Keratinocyte (primary cell): ENCODE data around the gene TSHZ1. TPM values are rescaled to one million over a fixed set of nuclear protein-coding genes. Genes with fewer than 3 reads are reported as not detected.

ENCODE experiments used
- DNase-seq: peaks from one replicate; pipeline ENCODE4 v3.0.0-alpha.2; 2011; ENCODE audit warnings: low read depth, missing footprints, low spot score
- FAIRE-seq: peaks from 2 replicates; lab custom pipeline; 2011; peaks lifted over from hg19 to GRCh38; lab: Jason Lieb, UNC
- H2AFZ ChIP-seq: 2 replicates; pipeline ENCODE4 v1.6.0; 2012; ENCODE audit warnings: low read length, control low read depth, inconsistent platforms; ENCODE audit not compliant: control insufficient read depth
- H3K27ac ChIP-seq: 2 replicates; pipeline ENCODE4 v1.5.1; 2011; ENCODE audit warnings: low read length; ENCODE audit not compliant: control insufficient read depth, insufficient read depth
- H3K27me3 ChIP-seq: 3 replicates; pipeline ENCODE4 v1.6.0; 2011; ENCODE audit warnings: low read length; ENCODE audit not compliant: control insufficient read depth, insufficient read depth; ENCODE audit errors: extremely low read depth
- H3K36me3 ChIP-seq, 2 experiments: 2 replicates in 1 of 2; 3 replicates in 1 of 2; pipeline ENCODE4 v1.5.1; 2011; ENCODE audit warnings: low read length in 2 of 2, mild to moderate bottlenecking in 1 of 2; ENCODE audit not compliant: control insufficient read depth in 2 of 2, insufficient read depth in 2 of 2; ENCODE audit errors: extremely low read depth in 1 of 2
- H3K4me1 ChIP-seq: 3 replicates; pipeline ENCODE4 v1.5.1; 2011; ENCODE audit warnings: low read length; ENCODE audit not compliant: control insufficient read depth, insufficient read depth; ENCODE audit errors: extremely low read depth
- H3K4me2 ChIP-seq: 3 replicates; pipeline ENCODE4 v1.6.0; 2011; ENCODE audit warnings: low read depth, low read length; ENCODE audit not compliant: control insufficient read depth, insufficient read depth; ENCODE audit errors: extremely low read depth
- H3K4me3 ChIP-seq, 3 experiments: fragments of 200-600 bp in 1 of 3; sonication (generic) in 1 of 3; 2 replicates in 2 of 3; 3 replicates in 1 of 3; pipeline ENCODE4 v1.5.1; 2011 to 2016; ENCODE audit warnings: low read length in 3 of 3, mild to moderate bottlenecking in 3 of 3, control low read depth in 2 of 3, inconsistent platforms in 1 of 3, low read depth in 1 of 3, mixed read lengths in 1 of 3, mixed run types in 1 of 3, moderate library complexity in 1 of 3; ENCODE audit not compliant: control insufficient read depth in 2 of 3, insufficient read depth in 2 of 3; ENCODE audit errors: extremely low read depth in 1 of 3
- H3K79me2 ChIP-seq: 2 replicates; pipeline ENCODE4 v1.6.0; 2012; ENCODE audit warnings: low read length; ENCODE audit not compliant: control insufficient read depth, insufficient read depth
- H3K9ac ChIP-seq: 3 replicates; pipeline ENCODE4 v1.6.0; 2011; ENCODE audit warnings: low read length; ENCODE audit not compliant: control insufficient read depth, insufficient read depth; ENCODE audit errors: extremely low read depth
- H3K9me1 ChIP-seq: 3 replicates; pipeline ENCODE4 v1.6.0; 2011; ENCODE audit warnings: low read length; ENCODE audit not compliant: control insufficient read depth, insufficient read depth; ENCODE audit errors: extremely low read depth
- H3K9me3 ChIP-seq: 2 replicates; pipeline ENCODE4 v1.5.1; 2012; ENCODE audit warnings: low read depth, low read length; ENCODE audit not compliant: control insufficient read depth
- H4K20me1 ChIP-seq: 3 replicates; pipeline ENCODE4 v1.6.0; 2011; ENCODE audit warnings: low read length; ENCODE audit not compliant: control insufficient read depth, insufficient read depth; ENCODE audit errors: extremely low read depth
- EZH2 ChIP-seq: IDR thresholded peaks from one replicate; pipeline ENCODE4 v1.6.1; 2012; ENCODE audit warnings: inconsistent platforms, mild to moderate bottlenecking, low read length, moderate library complexity
- dilution Hi-C: fragments of 300-500 bp; cut with MboI; formaldehyde crosslinking; loops from one replicate; pipeline ENCODE4 v1.7.0; 2020; ENCODE audit warnings: low sequenced_read_pairs; ENCODE audit not compliant: extremely low pct_ligation_motif_present
- polyA plus RNA-seq, 5 experiments: library from polyadenylated mRNA; depleted of rRNA in 3 of 5; stranded (reverse) in 3 of 5; stranded (forward) in 1 of 5; unstranded in 1 of 5; fragments of >200 nt; gene quantifications; 1 replicate in 1 of 5; 2 replicates in 3 of 5; 3 replicates in 1 of 5; pipeline versions ENCODE4 v1.2.1 to v1.2.3, GENCODE V29; 2011 to 2012; ENCODE audit warnings: missing spikeins in 2 of 5, low read depth in 1 of 5, low replicate concordance in 1 of 5
- TF ChIP-seq, protein P1 (sequence below), 3 experiments: IDR thresholded peaks in 1 of 3; conservative IDR thresholded peaks in 1 of 3; optimal IDR thresholded peaks in 1 of 3; 2 replicates in 2 of 3; 3 replicates in 1 of 3; pipeline versions ENCODE3 to v1.5.1; 2011; ENCODE audit warnings: low read length in 3 of 3, mild to moderate bottlenecking in 3 of 3, moderate library complexity in 2 of 3, control low read depth in 1 of 3, inconsistent platforms in 1 of 3; ENCODE audit not compliant: insufficient read depth in 2 of 3; ENCODE audit errors: extremely low read depth in 1 of 3

The TSHZ1 gene
- polyA plus RNA-seq, 1 donor (not counting 4 experiments of a cell fraction or from before 2014, with no cell fraction given), result 2.2 TPM

DNA sequence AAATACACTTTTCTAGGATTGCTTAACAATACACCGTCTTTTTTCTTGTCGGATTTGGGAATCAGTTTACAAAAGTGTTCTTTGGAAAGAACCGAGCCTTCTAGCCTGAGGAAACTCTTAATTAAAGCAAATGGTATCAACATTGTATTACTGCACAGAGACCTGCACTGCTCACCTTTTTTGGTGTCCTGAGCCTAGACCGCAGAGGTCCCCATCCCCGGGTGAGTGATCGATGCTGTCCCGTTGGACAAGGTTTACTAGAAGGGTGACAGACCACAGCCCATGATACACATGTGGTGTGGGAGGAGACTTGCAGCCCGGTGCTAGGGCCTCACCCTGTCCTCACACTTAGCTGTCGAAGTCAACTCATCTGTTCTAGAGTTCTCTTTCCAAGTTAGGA, 55.3 kb downstream of the TSHZ1 start:
- H3K27ac ChIP-seq, result no peak overlapping the region
- H3K36me3 ChIP-seq, result no peaks in the 10 kb centered on the region
- DNase-seq (no peak), FAIRE-seq (no peak)
- H4K20me1 ChIP-seq, result no peaks in the 10 kb centered on the region
- no peaks in the 10 kb centered on the region for H3K9me1 ChIP-seq
- TF ChIP-seq EZH2, result no peak
- TF ChIP-seq, protein P1, sequence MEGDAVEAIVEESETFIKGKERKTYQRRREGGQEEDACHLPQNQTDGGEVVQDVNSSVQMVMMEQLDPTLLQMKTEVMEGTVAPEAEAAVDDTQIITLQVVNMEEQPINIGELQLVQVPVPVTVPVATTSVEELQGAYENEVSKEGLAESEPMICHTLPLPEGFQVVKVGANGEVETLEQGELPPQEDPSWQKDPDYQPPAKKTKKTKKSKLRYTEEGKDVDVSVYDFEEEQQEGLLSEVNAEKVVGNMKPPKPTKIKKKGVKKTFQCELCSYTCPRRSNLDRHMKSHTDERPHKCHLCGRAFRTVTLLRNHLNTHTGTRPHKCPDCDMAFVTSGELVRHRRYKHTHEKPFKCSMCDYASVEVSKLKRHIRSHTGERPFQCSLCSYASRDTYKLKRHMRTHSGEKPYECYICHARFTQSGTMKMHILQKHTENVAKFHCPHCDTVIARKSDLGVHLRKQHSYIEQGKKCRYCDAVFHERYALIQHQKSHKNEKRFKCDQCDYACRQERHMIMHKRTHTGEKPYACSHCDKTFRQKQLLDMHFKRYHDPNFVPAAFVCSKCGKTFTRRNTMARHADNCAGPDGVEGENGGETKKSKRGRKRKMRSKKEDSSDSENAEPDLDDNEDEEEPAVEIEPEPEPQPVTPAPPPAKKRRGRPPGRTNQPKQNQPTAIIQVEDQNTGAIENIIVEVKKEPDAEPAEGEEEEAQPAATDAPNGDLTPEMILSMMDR (optimal IDR thresholded peaks at IDR 0.05 in 1 of 3, IDR thresholded peaks at IDR 0.05 in 1 of 3, conservative IDR thresholded peaks at IDR 0.05 in 1 of 3; ENCODE audit: extremely low read depth in 1 of 3, insufficient read depth in 2 of 3, low read length in 3 of 3), result no peak
- no peaks in the 10 kb centered on the region for H3K4me1 ChIP-seq
- H3K4me2 ChIP-seq, result no peak overlapping the region
- H3K27me3 ChIP-seq, result no peaks in the 10 kb centered on the region
- H3K9me3 ChIP-seq, result no peaks in the 10 kb centered on the region
- no peak overlapping the region for H3K4me3 ChIP-seq
- no peak overlapping the region for H2AFZ ChIP-seq
- dilution Hi-C loops, result no loop called here
- H3K79me2 ChIP-seq, result no peaks in the 10 kb centered on the region
- no peak overlapping the region for H3K9ac ChIP-seq

DNA sequence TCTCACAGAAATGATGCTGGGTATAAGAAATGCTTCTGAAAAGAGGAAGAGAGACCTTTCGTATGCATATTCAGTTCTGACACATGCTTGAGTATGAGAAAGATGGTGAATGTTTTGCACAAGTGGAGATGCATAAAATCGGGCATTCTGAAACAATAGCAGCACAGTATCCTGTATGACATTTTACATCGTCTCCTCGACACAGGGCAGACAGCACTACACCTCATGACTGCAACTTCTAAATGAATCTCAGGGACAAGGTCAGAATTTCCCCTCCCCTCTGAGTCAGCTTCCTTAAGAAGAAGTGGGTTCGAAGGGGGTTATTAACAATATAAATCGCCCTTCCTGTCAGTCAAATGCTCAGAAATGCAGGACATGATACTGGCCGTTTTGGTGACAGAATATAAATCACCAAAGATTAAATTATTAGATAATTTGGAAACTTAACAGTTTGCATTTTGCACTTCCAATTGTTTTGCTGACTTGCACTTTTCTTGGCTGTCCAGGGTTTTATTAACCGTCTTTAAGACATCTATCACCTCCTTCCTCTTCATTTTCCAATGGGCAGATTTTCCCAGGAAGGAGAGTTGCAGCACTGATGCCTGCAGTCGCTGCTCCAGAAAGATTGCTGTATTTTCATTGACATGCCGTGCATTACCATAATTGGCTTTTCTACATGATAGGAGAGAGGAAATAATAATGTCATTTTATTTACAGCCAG, 57.2 kb downstream of the TSHZ1 start:
- Histone ChIP-seq H3K27me3 (no peaks in the 10 kb centered on the region), H3K4me3 (no peak overlapping the region), H3K9me3 (no peaks in the 10 kb centered on the region), H2AFZ (no peak overlapping the region), H3K27ac (no peak overlapping the region), H3K9ac (no peak overlapping the region), H4K20me1 (no peaks in the 10 kb centered on the region), H3K4me1 (no peaks in the 10 kb centered on the region), H3K79me2 (no peaks in the 10 kb centered on the region), H3K36me3 (no peaks in the 10 kb centered on the region), H3K4me2 (no peak overlapping the region), H3K9me1 (no peaks in the 10 kb centered on the region)
- DNase-seq (no peak), FAIRE-seq (no peak)
- dilution Hi-C loops, result no loop called here
- TF ChIP-seq, protein P1 (optimal IDR thresholded peaks at IDR 0.05 in 1 of 3, IDR thresholded peaks at IDR 0.05 in 1 of 3, conservative IDR thresholded peaks at IDR 0.05 in 1 of 3; ENCODE audit: extremely low read depth in 1 of 3, insufficient read depth in 2 of 3, low read length in 3 of 3), result no peak
- TF ChIP-seq EZH2, result no peak
